Astrocyte (in vitro differentiated cells and primary cell): ENCODE results near the gene DUOX2.

Experiments
- CTCF ChIP-seq: IDR thresholded peaks from 2 replicates; pipeline ENCODE4 v1.5.1; 2011; ENCODE audit warnings: low read depth, mild to moderate bottlenecking, inconsistent platforms, low read length, moderate library complexity; ENCODE audit not compliant: insufficient read depth
- EZH2 ChIP-seq: IDR thresholded peaks from 2 replicates; pipeline ENCODE4 v1.6.1; 2012; ENCODE audit warnings: mild to moderate bottlenecking, low read length, inconsistent platforms; ENCODE audit not compliant: insufficient read depth

GRCh38 chr15:45048794-45049631 lies 65.0 kb downstream of the DUOX2 start:
- no peak for TF ChIP-seq CTCF
- no peak for TF ChIP-seq EZH2
